T-helper 1 cell (primary cell): ENCODE data around the gene PAK1IP1.
"Not testable (repeated sequence)": the region's sequence is repeated elsewhere in the genome, so short reads cannot be mapped to it uniquely, and the experiment has no call there.

Source experiments
- DNase-seq, 5 donors: peaks; one replicate each; pipeline ENCODE4 v3.0.0-alpha.2; 2012 to 2020

Gene PAK1IP1

GRCh38 chr6:10695086-10695657, 400 bp downstream of the PAK1IP1 start:
- DNase-seq = no peak

DNA sequence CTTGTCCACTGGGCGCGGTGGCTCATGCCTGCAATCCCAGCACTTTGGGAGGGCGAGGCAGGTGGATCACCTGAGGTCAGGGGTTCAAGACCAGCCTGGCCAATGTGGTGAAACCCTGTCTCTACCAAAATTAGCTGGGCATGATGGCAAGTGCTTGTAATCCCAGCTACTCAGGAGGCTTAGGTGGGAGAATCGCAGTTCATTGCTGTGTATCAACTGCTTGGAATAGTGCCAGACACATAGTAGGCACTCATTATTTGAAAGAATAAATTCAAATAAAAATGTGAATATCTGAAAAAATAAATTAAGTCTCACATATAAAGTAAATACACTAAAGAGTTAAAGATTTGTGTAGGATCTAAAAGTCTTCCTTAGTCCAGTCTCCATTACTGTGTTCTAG, 1.9 kb downstream of the PAK1IP1 start:
- no peak for DNase-seq

- DNase-seq = no peak
Observed at GRCh38 chr6:10713962-10714361, 19.2 kb downstream of the PAK1IP1 start.

DNA sequence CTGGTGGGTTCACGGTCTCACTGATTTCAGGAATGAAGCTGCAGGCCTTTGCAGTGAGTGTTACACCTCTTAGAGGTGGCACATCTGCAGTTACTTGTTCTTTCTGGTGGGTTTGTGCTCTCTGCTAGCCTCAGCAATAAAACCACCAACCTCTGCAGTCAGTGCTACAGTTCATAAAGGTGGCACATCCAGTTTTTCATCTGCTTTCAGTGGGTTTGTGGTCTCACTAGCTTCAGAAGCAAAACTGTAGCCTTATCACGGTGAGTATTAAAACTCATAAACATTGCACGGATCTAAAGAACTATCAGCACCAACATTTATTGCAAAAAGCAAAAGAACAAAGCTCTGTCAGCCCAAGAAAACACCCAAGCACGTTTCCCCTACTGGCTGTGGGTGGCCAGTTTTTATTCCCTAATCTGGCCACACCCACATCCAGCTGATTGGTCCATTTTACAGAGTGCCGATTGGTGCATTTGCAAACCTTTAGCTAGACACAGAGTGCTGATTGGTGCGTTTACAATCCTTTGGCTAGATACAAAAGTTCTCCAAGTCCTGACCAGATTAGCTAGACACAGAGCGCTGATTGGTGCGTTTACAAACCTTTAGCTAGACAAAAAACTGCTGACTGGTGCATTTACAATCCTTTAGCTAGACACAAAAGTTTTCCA, 24.7 kb downstream of the PAK1IP1 start:
- peak in 3 of 5 donors; percentile 7 to 55 (median 16) for DNase-seq

DNA sequence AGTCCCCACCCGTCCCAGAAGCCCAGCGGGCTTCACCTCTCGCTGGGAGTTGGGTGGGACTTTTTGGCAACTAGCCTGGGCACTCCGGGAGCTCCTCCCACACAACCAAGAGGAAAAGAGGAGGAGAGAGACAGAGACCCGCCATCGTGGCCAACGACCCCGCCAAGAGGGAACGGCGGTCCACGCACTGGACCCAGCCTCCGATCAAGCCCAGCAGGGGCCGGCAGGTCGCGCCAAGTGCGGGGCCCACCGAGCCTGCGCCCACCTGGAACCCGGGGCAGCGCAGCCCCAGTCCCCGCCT, 25.1 kb downstream of the PAK1IP1 start:
- DNase-seq = no peak

DNA sequence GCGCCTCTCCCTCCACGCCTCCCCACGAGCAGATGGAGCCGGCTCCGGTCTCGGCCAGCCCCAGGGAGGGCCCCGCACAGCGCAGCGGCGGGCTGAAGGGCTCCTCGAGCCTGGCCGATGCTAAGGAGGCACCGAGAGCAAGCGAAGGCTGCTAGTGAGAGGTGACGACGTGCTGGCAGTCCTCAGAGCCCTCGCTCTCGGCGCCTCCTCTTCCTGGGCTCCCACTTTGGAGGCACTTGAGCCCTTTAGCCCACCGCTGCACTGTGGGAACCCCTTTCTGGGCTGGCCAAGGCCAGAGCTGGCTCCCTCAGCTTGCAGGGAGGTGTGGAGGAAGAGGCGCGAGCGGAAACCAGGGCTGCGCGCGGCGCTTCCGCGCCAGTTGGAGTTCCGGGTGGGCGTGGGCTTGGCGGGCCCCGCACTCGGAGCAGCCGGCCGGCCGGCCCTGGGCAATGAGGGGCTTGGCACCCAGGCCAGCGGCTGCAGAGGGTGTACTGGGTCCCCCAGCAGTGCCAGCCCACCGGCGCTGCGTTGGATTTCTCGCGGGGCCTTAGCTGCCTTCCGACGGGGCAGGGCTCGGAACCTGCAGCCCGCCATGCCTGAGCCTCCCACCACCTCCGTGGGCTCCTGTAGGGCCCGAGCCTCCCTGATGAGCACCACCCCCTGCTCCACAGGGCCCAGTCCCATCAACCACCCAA, 25.6 kb downstream of the PAK1IP1 start:
- DNase-seq = peak; percentile 30 to 70 (median 43)

- peak in 1 of 5 donors; percentile 4 for DNase-seq
Observed at GRCh38 chr6:10720960-10721849, 26.4 kb downstream of the PAK1IP1 start.

GRCh38 chr6:10721850-10722569, 27.2 kb downstream of the PAK1IP1 start:
- no peak for DNase-seq

GRCh38 chr6:10722570-10722819, 27.7 kb downstream of the PAK1IP1 start:
- DNase-seq = no peak

DNA sequence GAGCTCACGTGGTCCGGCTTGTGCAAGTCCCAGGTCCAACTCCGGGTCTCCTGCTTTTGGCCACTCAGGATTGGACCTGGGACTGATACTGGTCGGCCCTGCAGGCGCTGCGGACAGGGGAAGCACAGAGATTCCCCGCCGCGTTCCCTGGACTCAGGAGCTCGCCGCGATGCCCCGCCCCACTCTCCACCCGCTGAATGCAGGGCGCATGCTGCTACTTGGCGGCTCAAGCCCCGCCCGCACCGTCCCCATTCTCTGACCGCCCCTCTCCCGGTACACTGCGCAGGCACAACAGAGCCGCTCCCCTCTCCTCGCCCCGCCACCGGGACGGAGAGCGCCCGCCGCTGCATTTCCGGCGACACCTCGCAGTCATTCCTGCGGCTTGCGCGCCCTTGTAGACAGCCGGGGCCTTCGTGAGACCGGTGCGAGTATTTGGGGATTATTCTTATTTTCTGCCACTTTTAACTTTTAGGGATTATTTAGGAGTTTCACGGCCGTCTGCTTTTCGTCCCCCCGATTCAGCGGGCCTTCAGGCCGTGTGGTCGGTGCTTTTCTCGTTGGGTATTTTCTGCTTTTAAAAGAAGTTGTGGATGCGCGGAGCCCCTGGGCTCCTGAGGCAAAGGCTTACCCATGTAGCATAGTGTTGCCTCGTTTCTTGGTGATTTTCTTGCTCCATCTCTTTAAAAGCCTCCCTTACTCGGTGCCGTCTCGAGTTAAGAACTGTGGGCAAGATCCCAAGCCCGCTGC, 28.2 kb downstream of the PAK1IP1 start, which contains the start of gene TMEM14C:
Gene TMEM14C (plus strand): TSS at position 251 of the 747 bp plus-strand sequence. CDS start 1,544 bp downstream, outside the sequence.
- DNase-seq = peak; percentile 62 to 87 (median 67)

GRCh38 chr6:10723567-10723881, 28.8 kb downstream of the PAK1IP1 start:
- DNase-seq = no peak

GRCh38 chr6:10725044-10725443, 30.3 kb downstream of the PAK1IP1 start:
- DNase-seq = no peak

- no peak for DNase-seq
Observed at GRCh38 chr6:10725716-10726115, 30.9 kb downstream of the PAK1IP1 start.

DNA sequence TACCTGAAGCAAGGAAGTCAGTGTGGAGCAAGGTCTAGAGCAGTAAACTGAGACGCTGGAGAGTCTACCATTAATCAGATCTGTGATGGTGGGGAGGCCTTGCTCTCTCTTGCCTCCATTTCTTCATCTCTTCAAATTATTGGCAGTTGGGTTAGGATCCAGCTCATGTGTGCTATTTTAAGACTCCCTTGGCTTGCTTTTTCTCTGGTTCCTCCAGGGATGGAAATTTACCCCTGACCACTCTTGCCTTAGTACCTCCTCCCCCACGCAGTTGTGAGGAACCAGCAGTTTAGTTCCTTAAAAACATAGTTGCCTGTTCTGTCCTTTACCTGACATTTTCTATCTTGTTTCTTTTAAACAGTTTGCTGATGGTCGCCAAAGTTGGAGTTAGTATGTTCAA, 35.5 kb downstream of the PAK1IP1 start:
- DNase-seq = no peak

- DNase-seq = no peak
Observed at GRCh38 chr6:10733151-10733715, 38.5 kb downstream of the PAK1IP1 start.

GRCh38 chr6:10733863-10734262, 39.1 kb downstream of the PAK1IP1 start:
- DNase-seq = no peak

GRCh38 chr6:10736731-10737130, 42.0 kb downstream of the PAK1IP1 start:
- no peak for DNase-seq

- DNase-seq = no peak
Observed at GRCh38 chr6:10740061-10740460, 45.3 kb downstream of the PAK1IP1 start.

- not testable (repeated sequence) for DNase-seq
Observed at GRCh38 chr6:10741643-10742042, 46.9 kb downstream of the PAK1IP1 start.

GRCh38 chr6:10742251-10742650, 47.5 kb downstream of the PAK1IP1 start:
- DNase-seq = no peak

DNA sequence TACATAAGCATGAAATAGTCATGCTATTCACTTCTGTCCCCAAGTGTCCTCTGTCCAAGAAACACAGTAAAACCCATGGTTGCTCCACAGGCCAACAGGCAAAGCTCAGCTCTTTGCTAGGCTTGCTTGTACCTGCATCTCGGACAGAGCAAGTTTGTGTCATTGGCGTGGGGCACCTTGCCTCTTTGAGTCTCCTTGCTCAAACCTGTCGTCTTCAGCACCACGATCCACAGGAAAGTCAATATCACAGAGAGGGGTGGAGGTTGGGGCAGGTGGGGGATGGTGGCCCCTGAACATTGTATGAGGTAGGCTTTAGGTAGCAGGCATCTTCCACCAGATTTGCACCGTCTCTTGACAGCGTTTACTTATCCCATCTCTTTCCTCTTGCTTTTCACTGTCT, 48.7 kb downstream of the PAK1IP1 start:
- no peak for DNase-seq

DNA sequence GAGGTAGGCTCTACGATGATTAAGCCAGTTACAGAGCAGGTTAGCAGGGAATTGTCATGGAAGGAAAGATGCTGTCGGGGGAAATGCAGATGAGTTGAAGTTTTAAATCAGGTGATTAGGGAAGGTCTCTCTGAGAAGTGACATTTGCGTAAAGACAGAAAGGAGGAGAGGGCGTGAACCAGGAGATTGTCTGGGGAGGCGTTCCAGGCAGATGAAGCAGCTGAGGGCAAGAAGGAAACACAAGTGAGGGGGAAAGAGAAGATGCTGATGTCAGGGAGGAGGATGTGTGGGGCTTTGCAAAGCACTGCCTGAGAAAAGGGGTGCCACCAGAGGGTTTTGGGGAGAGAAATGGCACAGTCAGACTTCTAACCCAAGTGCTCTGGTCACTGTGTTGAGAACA, 50.3 kb downstream of the PAK1IP1 start:
- no peak for DNase-seq
